Spleen (tissue), 7 donors: Measurements from ENCODE around the gene IGSF23.
"Not testable (repeated sequence)": the region's sequence is repeated elsewhere in the genome, so short reads cannot be mapped to it uniquely, and the experiment has no call there.

Experiments
- CTCF ChIP-seq, 11 experiments: fragments of 200-600 bp in 7 of 11; fragments of 450-650 bp in 4 of 11; sonication (generic) in 4 of 11; IDR thresholded peaks in 8 of 11; conservative IDR thresholded peaks in 3 of 11; 1 replicate in 7 of 11; 2 replicates in 4 of 11; pipeline versions ENCODE4 v1.4.0 to v1.8.0; 2016 to 2021; ENCODE audit warnings: antibody characterized with exemption in 11 of 11, inconsistent platforms in 4 of 11, mild to moderate bottlenecking in 1 of 11
- POLR2A ChIP-seq, 3 donors: fragments of 450-650 bp; IDR thresholded peaks; one replicate each; pipeline ENCODE4 v1.5.1; 2017; ENCODE audit warnings: antibody characterized with exemption in 3 of 3, mild to moderate bottlenecking in 1 of 3
- donor health status: DM: no; HTN: no; CAD: no; lungs with moderate emphysema.
- donor health status: DM: no; HTN: no; CAD: no.
- donor health status: DM: no; HTN: no; CAD: no.

GRCh38 chr19:44610497-44610896, 2.9 kb upstream of the IGSF23 start:
- not testable (repeated sequence) for TF ChIP-seq CTCF (IDR thresholded peaks at IDR 0.05 in 8 of 11, conservative IDR thresholded peaks at IDR 0.05 in 3 of 11); POLR2A (IDR thresholded peaks at IDR 0.05)
